HEK293T (cell line): Measurements from ENCODE around the gene ASTL.

ENCODE experiments used
- CTCF ChIA-PET: fragments of 350-600 bp; formaldehyde crosslinking; extraction: SDS; loops from one replicate; lab custom pipeline; 2021; ENCODE audit warnings: antibody characterized with exemption, inconsistent platforms; lab: Yijun Ruan, JAX
- POLR2A ChIA-PET: fragments of 350-600 bp; formaldehyde crosslinking; extraction: SDS; loops from one replicate; lab custom pipeline; 2020; ENCODE audit warnings: antibody characterized with exemption, inconsistent platforms; lab: Yijun Ruan, JAX
- DNase-seq: peaks from one replicate; pipeline ENCODE4 v3.0.0; 2012; ENCODE audit warnings: mixed read lengths; ENCODE audit errors: extremely low spot score
- ARNT ChIP-seq: fragments of 450-650 bp; IDR thresholded peaks from 2 replicates; pipeline ENCODE4 v1.6.1; 2017; ENCODE audit warnings: mild to moderate bottlenecking
- BHLHE40 ChIP-seq: fragments of 450-650 bp; IDR thresholded peaks from 2 replicates; pipeline ENCODE4 v1.6.1; 2016; ENCODE audit warnings: mild to moderate bottlenecking, moderate library complexity, borderline replicate concordance
- CTBP1 ChIP-seq: fragments of 450-650 bp; IDR thresholded peaks from 2 replicates; pipeline ENCODE4 v1.6.1; 2016; ENCODE audit warnings: borderline replicate concordance
- ELF4 ChIP-seq: fragments of 450-650 bp; IDR thresholded peaks from 2 replicates; pipeline ENCODE4 v1.6.1; 2017; ENCODE audit warnings: antibody characterized with exemption
- FOXA1 ChIP-seq: fragments of 450-650 bp; IDR thresholded peaks from 2 replicates; pipeline ENCODE4 v1.6.1; 2016; ENCODE audit warnings: mild to moderate bottlenecking
- FOXK2 ChIP-seq: fragments of 450-650 bp; IDR thresholded peaks from 2 replicates; pipeline ENCODE4 v1.6.1; 2016; ENCODE audit warnings: mild to moderate bottlenecking
- FOXM1 ChIP-seq: fragments of 450-650 bp; IDR thresholded peaks from 2 replicates; pipeline ENCODE4 v1.6.1; 2017; ENCODE audit warnings: mild to moderate bottlenecking, borderline replicate concordance
- HDGF ChIP-seq: fragments of 450-650 bp; IDR thresholded peaks from 2 replicates; pipeline ENCODE4 v1.6.1; 2017; ENCODE audit warnings: antibody characterized with exemption, borderline replicate concordance
- L3MBTL2 ChIP-seq: fragments of 450-650 bp; conservative IDR thresholded peaks from 2 replicates; pipeline ENCODE4 v1.6.1; 2016; ENCODE audit warnings: mild to moderate bottlenecking
- LEF1 ChIP-seq: fragments of 450-650 bp; IDR thresholded peaks from 2 replicates; pipeline ENCODE4 v1.6.1; 2017; ENCODE audit warnings: mild to moderate bottlenecking, borderline replicate concordance
- NFRKB ChIP-seq: fragments of 450-650 bp; IDR thresholded peaks from 2 replicates; pipeline ENCODE4 v1.6.1; 2016; ENCODE audit warnings: mild to moderate bottlenecking, moderate library complexity
- SP1 ChIP-seq: fragments of 450-650 bp; IDR thresholded peaks from 2 replicates; pipeline ENCODE4 v1.6.1; 2017
- SUZ12 ChIP-seq: fragments of 450-650 bp; IDR thresholded peaks from 2 replicates; pipeline ENCODE4 v1.6.1; 2016; ENCODE audit warnings: mild to moderate bottlenecking
- TARDBP ChIP-seq: fragments of 450-650 bp; IDR thresholded peaks from 2 replicates; pipeline ENCODE4 v1.6.1; 2016
- ZNF384 ChIP-seq: fragments of 450-650 bp; IDR thresholded peaks from 2 replicates; pipeline ENCODE4 v1.6.1; 2016
- TF ChIP-seq, protein P1 (sequence below): fragments of 450-650 bp; IDR thresholded peaks from 2 replicates; pipeline ENCODE4 v1.6.1; 2016

The ASTL gene

DNA sequence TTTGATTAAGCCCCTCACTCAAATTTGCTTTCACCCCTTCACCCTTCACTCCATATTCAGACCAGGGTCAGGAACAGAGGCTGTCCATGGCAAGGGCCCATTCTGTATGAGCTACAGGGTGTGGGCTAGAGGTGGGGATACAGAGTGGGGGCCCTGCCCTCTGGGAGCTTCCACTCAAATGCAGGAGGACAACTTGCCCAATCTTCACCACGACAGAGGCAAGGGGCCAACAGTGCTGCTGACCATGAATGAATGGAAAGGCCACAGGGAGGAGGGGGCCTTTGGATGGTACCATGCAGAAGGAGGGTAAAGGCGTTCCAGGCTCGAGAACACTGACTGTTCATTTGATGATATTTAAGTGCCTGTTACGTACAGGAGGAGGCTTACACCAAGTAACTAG, 44.8 kb downstream of the ASTL start:
- POLR2A ChIA-PET = no interaction called here
- no peak for TF ChIP-seq FOXK2
- CTCF ChIA-PET = no interaction called here
- DNase-seq = no peak

DNA sequence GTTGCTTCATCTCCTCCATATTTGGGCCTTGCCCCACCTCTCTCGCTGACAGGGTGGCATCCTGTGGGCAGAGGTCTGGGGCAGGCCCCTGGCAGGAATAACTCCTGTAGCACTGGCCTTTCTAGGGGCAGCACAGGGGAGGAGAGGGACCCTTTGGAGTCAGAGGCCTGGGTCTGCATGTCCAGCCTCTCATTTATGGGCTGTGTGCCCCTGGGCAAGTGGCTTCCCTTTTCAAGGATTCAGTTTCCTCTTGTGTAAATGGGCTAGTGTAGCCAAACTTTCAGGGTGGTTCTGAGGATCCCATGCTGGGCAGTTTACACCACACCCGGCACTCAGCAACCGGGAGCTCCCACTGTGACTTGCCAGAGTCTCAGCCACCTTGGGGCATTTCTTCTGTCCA, 45.4 kb downstream of the ASTL start:
- no peak for DNase-seq
- ChIA-PET CTCF (no interaction called here), POLR2A (no interaction called here)

DNA sequence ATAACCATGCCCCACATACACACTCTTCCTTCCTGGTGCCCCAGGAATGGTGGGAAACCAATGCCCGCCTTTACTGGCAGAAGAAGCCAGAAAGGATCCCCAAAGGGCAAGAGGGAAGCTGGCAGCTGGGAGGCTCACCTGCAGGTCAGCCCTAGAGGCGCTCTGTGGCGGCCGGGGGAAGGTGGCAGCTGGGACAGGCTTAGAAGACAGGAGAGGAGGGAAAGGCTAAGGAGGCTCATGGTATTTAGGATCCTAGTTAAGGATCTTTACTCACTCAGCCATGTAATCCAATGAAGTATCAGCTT, 45.8 kb downstream of the ASTL start:
- CTCF ChIA-PET = no interaction called here
- POLR2A ChIA-PET = no interaction called here
- TF ChIP-seq ELF4 (no peak), SUZ12 (no peak), FOXK2 (no peak), ZNF384 (no peak), FOXM1 (no peak), L3MBTL2 (no peak), FOXA1 (no peak), BHLHE40 (no peak), HDGF (no peak), ARNT (no peak), SP1 (no peak), CTBP1 (no peak), LEF1 (no peak), NFRKB (no peak), TARDBP (no peak)
- TF ChIP-seq, protein P1, sequence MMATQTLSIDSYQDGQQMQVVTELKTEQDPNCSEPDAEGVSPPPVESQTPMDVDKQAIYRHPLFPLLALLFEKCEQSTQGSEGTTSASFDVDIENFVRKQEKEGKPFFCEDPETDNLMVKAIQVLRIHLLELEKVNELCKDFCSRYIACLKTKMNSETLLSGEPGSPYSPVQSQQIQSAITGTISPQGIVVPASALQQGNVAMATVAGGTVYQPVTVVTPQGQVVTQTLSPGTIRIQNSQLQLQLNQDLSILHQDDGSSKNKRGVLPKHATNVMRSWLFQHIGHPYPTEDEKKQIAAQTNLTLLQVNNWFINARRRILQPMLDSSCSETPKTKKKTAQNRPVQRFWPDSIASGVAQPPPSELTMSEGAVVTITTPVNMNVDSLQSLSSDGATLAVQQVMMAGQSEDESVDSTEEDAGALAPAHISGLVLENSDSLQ = no peak
- DNase-seq = no peak

More for the DNA sequence above, 45.4 kb downstream of the ASTL start:
- no peak for TF ChIP-seq SUZ12
- TF ChIP-seq L3MBTL2 = no peak
- no peak for TF ChIP-seq TARDBP

GRCh38 chr2:96091711-96092572, 46.4 kb downstream of the ASTL start:
- no peak for TF ChIP-seq FOXK2
- no peak for TF ChIP-seq HDGF
- TF ChIP-seq SP1 = no peak
- no peak for TF ChIP-seq ELF4
- TF ChIP-seq LEF1 = no peak
- TF ChIP-seq TARDBP = no peak
- no peak for TF ChIP-seq ARNT
- TF ChIP-seq, protein P1 = no peak
- no peak for TF ChIP-seq CTBP1
- TF ChIP-seq FOXM1 = no peak
- TF ChIP-seq NFRKB = no peak
- TF ChIP-seq ZNF384 = no peak
- no peak for TF ChIP-seq BHLHE40
- TF ChIP-seq SUZ12 = no peak
- no peak for TF ChIP-seq L3MBTL2
- TF ChIP-seq FOXA1 = no peak
- CTCF ChIA-PET = interaction anchor here (1.1 kb wide), 1 partner anchor 462 kb away, joined by 4 read pairs; no protein-coding TSS in a partner anchor
- POLR2A ChIA-PET = no interaction called here
- DNase-seq = no peak

GRCh38 chr2:96091141-96091710, 47.1 kb downstream of the ASTL start:
- DNase-seq = no peak
- no peak for TF ChIP-seq FOXK2
- CTCF ChIA-PET = interaction anchor here (1.1 kb wide), 1 partner anchor 463 kb away, joined by 4 read pairs; no protein-coding TSS in a partner anchor
- POLR2A ChIA-PET = no interaction called here

- DNase-seq = no peak
- TF ChIP-seq SUZ12 (no peak), SP1 (no peak), LEF1 (no peak), FOXA1 (no peak), TARDBP (no peak), FOXM1 (no peak), CTBP1 (no peak), HDGF (no peak), ARNT (no peak), BHLHE40 (no peak), FOXK2 (no peak)
- TF ChIP-seq, protein P1 = no peak
- ChIA-PET CTCF (no interaction called here), POLR2A (no interaction called here)
Observed at GRCh38 chr2:96090196-96090926, 47.9 kb downstream of the ASTL start.
